Hepatocyte (in vitro differentiated cells): ENCODE results near the gene GNL3.

Experiments
- EZH2 ChIP-seq: fragments of 200-600 bp; sonication (generic); IDR thresholded peaks from 2 replicates; pipeline ENCODE4 v1.6.1; 2016; ENCODE audit warnings: antibody characterized with exemption, mild to moderate bottlenecking, borderline replicate concordance
- TF ChIP-seq, protein P1 (sequence below): fragments of 200-600 bp; sonication (generic); IDR thresholded peaks from 2 replicates; pipeline ENCODE4 v1.5.1; 2016; ENCODE audit warnings: antibody characterized with exemption, mild to moderate bottlenecking; ENCODE audit not compliant: poor library complexity

DNA sequence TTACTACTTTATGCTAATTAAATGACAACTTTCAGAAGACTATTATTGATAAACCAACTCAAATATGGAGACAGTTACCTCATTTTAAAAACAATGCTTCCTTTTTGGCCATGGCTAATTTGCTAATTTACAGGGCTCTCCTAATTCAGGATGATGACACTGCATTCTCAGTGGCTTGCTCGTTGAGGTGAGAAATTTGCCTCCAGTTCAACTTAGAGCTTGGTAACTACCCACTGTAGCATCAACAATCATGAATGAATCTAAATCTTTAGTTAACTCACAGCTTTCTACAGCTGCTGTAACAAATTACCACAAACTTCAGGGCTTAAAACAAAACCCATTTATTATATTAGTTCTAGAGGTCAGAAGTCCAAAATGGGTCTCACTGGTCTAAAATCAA is 14.2 kb upstream of the GNL3 start:
- TF ChIP-seq, protein P1, sequence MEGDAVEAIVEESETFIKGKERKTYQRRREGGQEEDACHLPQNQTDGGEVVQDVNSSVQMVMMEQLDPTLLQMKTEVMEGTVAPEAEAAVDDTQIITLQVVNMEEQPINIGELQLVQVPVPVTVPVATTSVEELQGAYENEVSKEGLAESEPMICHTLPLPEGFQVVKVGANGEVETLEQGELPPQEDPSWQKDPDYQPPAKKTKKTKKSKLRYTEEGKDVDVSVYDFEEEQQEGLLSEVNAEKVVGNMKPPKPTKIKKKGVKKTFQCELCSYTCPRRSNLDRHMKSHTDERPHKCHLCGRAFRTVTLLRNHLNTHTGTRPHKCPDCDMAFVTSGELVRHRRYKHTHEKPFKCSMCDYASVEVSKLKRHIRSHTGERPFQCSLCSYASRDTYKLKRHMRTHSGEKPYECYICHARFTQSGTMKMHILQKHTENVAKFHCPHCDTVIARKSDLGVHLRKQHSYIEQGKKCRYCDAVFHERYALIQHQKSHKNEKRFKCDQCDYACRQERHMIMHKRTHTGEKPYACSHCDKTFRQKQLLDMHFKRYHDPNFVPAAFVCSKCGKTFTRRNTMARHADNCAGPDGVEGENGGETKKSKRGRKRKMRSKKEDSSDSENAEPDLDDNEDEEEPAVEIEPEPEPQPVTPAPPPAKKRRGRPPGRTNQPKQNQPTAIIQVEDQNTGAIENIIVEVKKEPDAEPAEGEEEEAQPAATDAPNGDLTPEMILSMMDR, result no peak
- TF ChIP-seq EZH2, result no peak
